Liver (tissue), 3 donors: ENCODE results near the gene ADIRF.

Experiments
- FOXA1 ChIP-seq: IDR thresholded peaks from 2 replicates; pipeline ENCODE4 v1.6.1; 2016; ENCODE audit warnings: antibody characterized with exemption
- GABPA ChIP-seq, 2 donors: IDR thresholded peaks in 1 of 2; conservative IDR thresholded peaks in 1 of 2; 2 replicates each; pipeline ENCODE4 v1.6.1; 2016; ENCODE audit warnings: antibody characterized with exemption in 2 of 2, mild to moderate bottlenecking in 1 of 2, moderate library complexity in 1 of 2
- HNF4G ChIP-seq: IDR thresholded peaks from 2 replicates; pipeline ENCODE4 v1.6.1; 2016; ENCODE audit warnings: antibody characterized with exemption
- RAD21 ChIP-seq, 2 donors: IDR thresholded peaks; 2 replicates each; pipeline ENCODE4 v1.6.1; 2016; ENCODE audit warnings: antibody characterized with exemption in 2 of 2, mild to moderate bottlenecking in 2 of 2
- SP1 ChIP-seq: IDR thresholded peaks from 2 replicates; pipeline ENCODE4 v1.6.1; 2018; ENCODE audit warnings: antibody characterized with exemption, mild to moderate bottlenecking
- YY1 ChIP-seq: IDR thresholded peaks from 2 replicates; pipeline ENCODE4 v1.6.1; 2016; ENCODE audit warnings: antibody characterized with exemption, mild to moderate bottlenecking
- TF ChIP-seq, protein P1 (sequence below): fragments of 150-350 bp; IDR thresholded peaks from 2 replicates; pipeline ENCODE4 v1.5.1; 2017; ENCODE audit warnings: improper control_type of control experiment, low read depth, low read length; ENCODE audit not compliant: missing input control
- TF ChIP-seq, protein P2 (sequence below): IDR thresholded peaks from 2 replicates; pipeline ENCODE4 v1.6.1; 2016; ENCODE audit warnings: antibody characterized with exemption
- TF ChIP-seq, protein P3 (sequence below): IDR thresholded peaks from 2 replicates; pipeline ENCODE4 v1.6.1; 2016; ENCODE audit warnings: antibody characterized with exemption, mild to moderate bottlenecking
- donor health status: healthy.
- donor health status: healthy.

DNA sequence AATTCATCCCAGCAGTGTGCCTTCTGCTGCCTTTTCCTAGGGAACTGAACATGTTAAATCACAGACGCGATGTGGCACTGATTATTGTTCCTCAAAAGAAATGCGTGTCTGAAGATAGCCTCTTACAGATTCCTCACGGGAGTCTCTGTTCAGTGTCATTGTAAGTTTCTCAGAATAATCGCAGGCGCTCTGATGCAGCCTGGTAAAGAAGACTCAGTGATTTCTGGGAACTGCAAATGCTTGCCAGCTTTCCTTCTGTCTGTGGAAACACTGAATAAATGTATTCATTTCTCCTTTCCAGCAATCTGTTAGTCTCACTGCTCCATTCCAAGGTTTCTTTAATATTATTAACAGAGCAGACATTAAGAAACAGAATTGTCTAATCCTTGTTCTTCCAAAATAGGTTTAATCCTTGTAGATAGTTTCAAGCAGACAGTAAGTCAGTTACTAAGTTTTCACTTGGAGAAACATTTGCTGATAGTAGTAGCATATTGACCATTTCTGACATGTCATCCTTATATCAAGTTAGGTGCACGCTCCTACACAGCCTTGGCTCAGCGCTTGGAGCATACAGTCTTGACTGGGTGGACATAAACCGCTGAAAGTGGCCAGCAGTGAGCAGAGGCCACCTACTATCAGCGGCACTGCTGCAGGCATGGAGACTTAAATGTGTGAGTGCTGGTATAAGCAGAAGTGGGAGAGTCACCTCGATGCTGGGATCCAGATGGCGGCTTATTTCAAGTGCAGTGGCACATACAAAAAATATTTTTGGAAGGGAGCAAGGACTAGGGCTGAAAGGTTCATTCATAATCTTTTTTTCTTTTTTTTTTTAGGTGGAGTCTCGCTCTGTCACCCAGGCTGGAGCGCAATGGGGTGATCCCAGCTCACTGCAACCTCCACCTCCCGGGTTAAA lies 38.6 kb upstream of the ADIRF start:
- TF ChIP-seq YY1 (no peak), HNF4G (no peak), FOXA1 (no peak), RAD21 (IDR thresholded peaks at IDR 0.05) (no peak), GABPA (IDR thresholded peaks at IDR 0.05 in 1 of 2, conservative IDR thresholded peaks at IDR 0.05 in 1 of 2) (no peak), SP1 (no peak)
- TF ChIP-seq, protein P1, sequence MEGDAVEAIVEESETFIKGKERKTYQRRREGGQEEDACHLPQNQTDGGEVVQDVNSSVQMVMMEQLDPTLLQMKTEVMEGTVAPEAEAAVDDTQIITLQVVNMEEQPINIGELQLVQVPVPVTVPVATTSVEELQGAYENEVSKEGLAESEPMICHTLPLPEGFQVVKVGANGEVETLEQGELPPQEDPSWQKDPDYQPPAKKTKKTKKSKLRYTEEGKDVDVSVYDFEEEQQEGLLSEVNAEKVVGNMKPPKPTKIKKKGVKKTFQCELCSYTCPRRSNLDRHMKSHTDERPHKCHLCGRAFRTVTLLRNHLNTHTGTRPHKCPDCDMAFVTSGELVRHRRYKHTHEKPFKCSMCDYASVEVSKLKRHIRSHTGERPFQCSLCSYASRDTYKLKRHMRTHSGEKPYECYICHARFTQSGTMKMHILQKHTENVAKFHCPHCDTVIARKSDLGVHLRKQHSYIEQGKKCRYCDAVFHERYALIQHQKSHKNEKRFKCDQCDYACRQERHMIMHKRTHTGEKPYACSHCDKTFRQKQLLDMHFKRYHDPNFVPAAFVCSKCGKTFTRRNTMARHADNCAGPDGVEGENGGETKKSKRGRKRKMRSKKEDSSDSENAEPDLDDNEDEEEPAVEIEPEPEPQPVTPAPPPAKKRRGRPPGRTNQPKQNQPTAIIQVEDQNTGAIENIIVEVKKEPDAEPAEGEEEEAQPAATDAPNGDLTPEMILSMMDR: no peak
- TF ChIP-seq, protein P2, sequence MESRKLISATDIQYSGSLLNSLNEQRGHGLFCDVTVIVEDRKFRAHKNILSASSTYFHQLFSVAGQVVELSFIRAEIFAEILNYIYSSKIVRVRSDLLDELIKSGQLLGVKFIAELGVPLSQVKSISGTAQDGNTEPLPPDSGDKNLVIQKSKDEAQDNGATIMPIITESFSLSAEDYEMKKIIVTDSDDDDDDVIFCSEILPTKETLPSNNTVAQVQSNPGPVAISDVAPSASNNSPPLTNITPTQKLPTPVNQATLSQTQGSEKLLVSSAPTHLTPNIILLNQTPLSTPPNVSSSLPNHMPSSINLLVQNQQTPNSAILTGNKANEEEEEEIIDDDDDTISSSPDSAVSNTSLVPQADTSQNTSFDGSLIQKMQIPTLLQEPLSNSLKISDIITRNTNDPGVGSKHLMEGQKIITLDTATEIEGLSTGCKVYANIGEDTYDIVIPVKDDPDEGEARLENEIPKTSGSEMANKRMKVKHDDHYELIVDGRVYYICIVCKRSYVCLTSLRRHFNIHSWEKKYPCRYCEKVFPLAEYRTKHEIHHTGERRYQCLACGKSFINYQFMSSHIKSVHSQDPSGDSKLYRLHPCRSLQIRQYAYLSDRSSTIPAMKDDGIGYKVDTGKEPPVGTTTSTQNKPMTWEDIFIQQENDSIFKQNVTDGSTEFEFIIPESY: no peak
- TF ChIP-seq, protein P3, sequence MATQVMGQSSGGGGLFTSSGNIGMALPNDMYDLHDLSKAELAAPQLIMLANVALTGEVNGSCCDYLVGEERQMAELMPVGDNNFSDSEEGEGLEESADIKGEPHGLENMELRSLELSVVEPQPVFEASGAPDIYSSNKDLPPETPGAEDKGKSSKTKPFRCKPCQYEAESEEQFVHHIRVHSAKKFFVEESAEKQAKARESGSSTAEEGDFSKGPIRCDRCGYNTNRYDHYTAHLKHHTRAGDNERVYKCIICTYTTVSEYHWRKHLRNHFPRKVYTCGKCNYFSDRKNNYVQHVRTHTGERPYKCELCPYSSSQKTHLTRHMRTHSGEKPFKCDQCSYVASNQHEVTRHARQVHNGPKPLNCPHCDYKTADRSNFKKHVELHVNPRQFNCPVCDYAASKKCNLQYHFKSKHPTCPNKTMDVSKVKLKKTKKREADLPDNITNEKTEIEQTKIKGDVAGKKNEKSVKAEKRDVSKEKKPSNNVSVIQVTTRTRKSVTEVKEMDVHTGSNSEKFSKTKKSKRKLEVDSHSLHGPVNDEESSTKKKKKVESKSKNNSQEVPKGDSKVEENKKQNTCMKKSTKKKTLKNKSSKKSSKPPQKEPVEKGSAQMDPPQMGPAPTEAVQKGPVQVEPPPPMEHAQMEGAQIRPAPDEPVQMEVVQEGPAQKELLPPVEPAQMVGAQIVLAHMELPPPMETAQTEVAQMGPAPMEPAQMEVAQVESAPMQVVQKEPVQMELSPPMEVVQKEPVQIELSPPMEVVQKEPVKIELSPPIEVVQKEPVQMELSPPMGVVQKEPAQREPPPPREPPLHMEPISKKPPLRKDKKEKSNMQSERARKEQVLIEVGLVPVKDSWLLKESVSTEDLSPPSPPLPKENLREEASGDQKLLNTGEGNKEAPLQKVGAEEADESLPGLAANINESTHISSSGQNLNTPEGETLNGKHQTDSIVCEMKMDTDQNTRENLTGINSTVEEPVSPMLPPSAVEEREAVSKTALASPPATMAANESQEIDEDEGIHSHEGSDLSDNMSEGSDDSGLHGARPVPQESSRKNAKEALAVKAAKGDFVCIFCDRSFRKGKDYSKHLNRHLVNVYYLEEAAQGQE: no peak
